Spleen (tissue), 7 donors: ENCODE measurements around the gene INTS1.

Source experiments
- POLR2A ChIP-seq, 3 donors: fragments of 450-650 bp; IDR thresholded peaks; one replicate each; pipeline ENCODE4 v1.5.1; 2017; ENCODE audit warnings: antibody characterized with exemption in 3 of 3, mild to moderate bottlenecking in 1 of 3
- TF ChIP-seq, protein P1 (sequence below), 11 experiments: fragments of 200-600 bp in 7 of 11; fragments of 450-650 bp in 4 of 11; sonication (generic) in 4 of 11; IDR thresholded peaks in 8 of 11; conservative IDR thresholded peaks in 3 of 11; 1 replicate in 7 of 11; 2 replicates in 4 of 11; pipeline versions ENCODE4 v1.4.0 to v1.8.0; 2016 to 2021; ENCODE audit warnings: antibody characterized with exemption in 11 of 11, inconsistent platforms in 4 of 11, mild to moderate bottlenecking in 1 of 11
- donor health status: DM: no; HTN: no; CAD: no; lungs with moderate emphysema.
- donor health status: DM: no; HTN: no; CAD: no.
- donor health status: DM: no; HTN: no; CAD: no.

DNA sequence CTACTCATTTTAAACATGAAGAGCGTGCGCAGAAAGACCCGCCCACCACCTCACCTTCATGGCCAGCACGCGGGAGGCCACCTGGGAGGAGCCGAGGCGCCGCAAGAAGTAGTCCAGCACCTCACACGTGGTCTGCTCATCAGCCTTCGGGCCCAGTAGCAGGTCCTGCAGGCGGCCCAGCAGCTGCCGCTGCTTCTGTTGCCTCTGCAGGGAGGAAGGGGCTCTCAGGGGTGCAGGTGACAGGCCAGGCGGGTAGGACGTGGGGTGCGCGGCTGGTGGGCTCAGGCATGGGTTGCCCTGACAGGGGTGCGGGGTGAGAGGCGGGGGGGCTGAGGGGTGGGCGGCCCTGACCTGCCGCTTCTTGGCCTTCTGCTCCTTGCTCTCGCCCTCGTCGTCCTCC is 17.6 kb downstream of the INTS1 start:
- TF ChIP-seq, protein P1, sequence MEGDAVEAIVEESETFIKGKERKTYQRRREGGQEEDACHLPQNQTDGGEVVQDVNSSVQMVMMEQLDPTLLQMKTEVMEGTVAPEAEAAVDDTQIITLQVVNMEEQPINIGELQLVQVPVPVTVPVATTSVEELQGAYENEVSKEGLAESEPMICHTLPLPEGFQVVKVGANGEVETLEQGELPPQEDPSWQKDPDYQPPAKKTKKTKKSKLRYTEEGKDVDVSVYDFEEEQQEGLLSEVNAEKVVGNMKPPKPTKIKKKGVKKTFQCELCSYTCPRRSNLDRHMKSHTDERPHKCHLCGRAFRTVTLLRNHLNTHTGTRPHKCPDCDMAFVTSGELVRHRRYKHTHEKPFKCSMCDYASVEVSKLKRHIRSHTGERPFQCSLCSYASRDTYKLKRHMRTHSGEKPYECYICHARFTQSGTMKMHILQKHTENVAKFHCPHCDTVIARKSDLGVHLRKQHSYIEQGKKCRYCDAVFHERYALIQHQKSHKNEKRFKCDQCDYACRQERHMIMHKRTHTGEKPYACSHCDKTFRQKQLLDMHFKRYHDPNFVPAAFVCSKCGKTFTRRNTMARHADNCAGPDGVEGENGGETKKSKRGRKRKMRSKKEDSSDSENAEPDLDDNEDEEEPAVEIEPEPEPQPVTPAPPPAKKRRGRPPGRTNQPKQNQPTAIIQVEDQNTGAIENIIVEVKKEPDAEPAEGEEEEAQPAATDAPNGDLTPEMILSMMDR (IDR thresholded peaks at IDR 0.05 in 8 of 11, conservative IDR thresholded peaks at IDR 0.05 in 3 of 11): no peak
- no peak for TF ChIP-seq POLR2A (IDR thresholded peaks at IDR 0.05)
